ENCODE measurements around the gene POP4. TPM values are rescaled to one million over a fixed set of nuclear protein-coding genes. Genes with fewer than 3 reads are reported as not detected.

The POP4 gene
- total RNA-seq, 1 donor from 2014 or later: 46.2 TPM

DNA sequence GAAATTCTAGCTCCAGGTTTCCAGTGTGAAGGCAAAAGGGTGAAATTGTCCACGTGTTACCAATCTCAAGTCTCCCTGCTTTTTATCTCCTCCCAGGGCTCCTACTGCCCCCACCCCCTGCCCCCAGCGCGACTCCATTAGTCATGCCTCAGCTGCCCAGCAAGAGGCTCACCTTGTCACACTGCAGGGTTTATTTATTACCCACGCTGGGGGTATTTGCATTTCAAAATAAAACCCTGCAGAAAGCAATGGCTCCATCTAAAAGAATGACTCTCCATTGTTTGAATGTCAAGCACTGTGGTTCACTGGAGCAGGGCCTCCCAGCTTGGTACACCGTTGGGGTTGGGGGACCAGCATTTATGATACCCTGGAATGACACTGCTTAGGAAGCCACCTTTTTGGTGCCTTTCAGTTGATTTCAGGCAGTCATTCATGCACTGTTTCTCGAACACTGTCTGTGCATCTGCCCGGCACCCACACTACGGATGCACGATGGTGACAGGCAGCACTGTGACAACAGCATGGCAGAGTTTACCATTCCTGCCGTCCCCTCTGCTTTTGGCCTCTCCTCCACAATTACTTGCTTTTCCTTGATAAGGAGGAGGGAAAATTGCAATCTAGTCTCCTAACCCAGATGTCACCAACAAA lies 9.9 kb upstream of the POP4 start:
- Mint-ChIP-seq H3K36me3 (no peaks in the 10 kb centered on the region), H3K4me3 (no peak overlapping the region), H3K27me3 (ENCODE audit: low read depth) (peaks cover 74% of the 10 kb centered on the region), H3K9me3 (no peaks in the 10 kb centered on the region), H3K4me1 (no peaks in the 10 kb centered on the region), H3K27ac (no peak overlapping the region)
- TF ChIP-seq, protein P1, sequence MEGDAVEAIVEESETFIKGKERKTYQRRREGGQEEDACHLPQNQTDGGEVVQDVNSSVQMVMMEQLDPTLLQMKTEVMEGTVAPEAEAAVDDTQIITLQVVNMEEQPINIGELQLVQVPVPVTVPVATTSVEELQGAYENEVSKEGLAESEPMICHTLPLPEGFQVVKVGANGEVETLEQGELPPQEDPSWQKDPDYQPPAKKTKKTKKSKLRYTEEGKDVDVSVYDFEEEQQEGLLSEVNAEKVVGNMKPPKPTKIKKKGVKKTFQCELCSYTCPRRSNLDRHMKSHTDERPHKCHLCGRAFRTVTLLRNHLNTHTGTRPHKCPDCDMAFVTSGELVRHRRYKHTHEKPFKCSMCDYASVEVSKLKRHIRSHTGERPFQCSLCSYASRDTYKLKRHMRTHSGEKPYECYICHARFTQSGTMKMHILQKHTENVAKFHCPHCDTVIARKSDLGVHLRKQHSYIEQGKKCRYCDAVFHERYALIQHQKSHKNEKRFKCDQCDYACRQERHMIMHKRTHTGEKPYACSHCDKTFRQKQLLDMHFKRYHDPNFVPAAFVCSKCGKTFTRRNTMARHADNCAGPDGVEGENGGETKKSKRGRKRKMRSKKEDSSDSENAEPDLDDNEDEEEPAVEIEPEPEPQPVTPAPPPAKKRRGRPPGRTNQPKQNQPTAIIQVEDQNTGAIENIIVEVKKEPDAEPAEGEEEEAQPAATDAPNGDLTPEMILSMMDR (IDR thresholded peaks at IDR 0.05; ENCODE audit: unreplicated experiment): no peak
- no peak for DNase-seq (ENCODE audit: low spot score in 2 of 2, unreplicated experiment in 2 of 2)

DNA sequence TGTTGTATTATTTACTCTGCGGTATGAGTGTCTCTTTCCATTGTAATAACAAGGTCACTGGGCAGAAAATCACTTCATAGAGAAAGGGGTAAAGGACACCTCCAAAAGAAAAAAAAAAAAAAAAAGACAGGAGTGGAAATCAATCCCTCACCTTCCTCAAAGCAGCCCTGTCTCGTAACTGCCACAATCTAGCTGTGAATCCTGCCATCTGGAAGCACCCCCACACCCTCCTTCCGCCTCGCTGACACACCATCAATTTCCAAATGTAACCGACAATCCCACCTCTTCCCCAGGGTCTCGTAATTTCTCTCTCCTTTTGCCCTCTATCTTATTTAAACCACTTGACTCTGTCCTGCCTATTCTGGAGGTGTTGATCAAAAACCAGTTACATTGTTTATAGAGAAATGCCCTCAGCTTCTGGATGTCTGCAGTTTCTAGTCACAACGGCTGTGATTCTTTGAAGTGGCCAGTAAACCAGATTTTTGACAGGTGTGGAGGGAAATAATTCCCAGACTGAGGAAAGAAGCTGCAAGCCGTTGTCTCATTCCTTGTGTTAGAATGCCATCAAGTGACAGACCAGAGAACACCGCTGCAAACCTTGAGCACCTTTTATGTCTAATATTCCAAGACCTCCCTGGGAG lies 9.1 kb upstream of the POP4 start:
- no peak overlapping the region for H3K4me3 Mint-ChIP-seq

DNA sequence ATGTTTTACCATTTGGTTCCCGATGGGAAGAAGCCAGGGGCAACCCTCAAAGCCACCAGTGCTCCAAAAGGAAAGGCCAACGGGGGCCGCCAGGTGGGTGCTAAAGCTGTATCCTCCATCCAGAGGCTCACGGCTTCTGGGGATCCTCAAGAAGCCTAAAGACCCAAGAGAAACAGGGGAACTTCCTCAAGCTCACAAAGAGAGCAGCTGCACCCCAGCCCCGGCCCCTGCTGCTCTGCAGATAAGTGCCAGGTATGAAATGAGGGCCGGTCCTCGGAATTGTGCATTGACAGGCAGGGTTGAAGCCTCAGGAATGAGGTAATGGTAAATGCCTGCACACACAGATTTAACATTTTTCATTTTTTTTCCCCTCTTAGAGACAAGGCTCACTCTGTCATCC lies 8.0 kb upstream of the POP4 start:
- Mint-ChIP-seq H3K27ac (no peak overlapping the region), H3K4me1 (no peaks in the 10 kb centered on the region), H3K9me3 (no peaks in the 10 kb centered on the region), H3K4me3 (no peak overlapping the region), H3K27me3 (ENCODE audit: low read depth) (peaks cover 55% of the 10 kb centered on the region), H3K36me3 (no peaks in the 10 kb centered on the region)
- no peak for DNase-seq (ENCODE audit: low spot score in 2 of 2, unreplicated experiment in 2 of 2)
- TF ChIP-seq, protein P1 (IDR thresholded peaks at IDR 0.05; ENCODE audit: unreplicated experiment): no peak

More for the DNA sequence above, 9.1 kb upstream of the POP4 start:
- Mint-ChIP-seq H3K27me3 (ENCODE audit: low read depth) (peaks cover 66% of the 10 kb centered on the region), H3K36me3 (no peaks in the 10 kb centered on the region), H3K27ac (no peak overlapping the region), H3K9me3 (no peaks in the 10 kb centered on the region), H3K4me1 (no peaks in the 10 kb centered on the region)
- TF ChIP-seq, protein P1 (IDR thresholded peaks at IDR 0.05; ENCODE audit: unreplicated experiment): no peak
- DNase-seq (ENCODE audit: low spot score in 2 of 2, unreplicated experiment in 2 of 2): no peak

DNA sequence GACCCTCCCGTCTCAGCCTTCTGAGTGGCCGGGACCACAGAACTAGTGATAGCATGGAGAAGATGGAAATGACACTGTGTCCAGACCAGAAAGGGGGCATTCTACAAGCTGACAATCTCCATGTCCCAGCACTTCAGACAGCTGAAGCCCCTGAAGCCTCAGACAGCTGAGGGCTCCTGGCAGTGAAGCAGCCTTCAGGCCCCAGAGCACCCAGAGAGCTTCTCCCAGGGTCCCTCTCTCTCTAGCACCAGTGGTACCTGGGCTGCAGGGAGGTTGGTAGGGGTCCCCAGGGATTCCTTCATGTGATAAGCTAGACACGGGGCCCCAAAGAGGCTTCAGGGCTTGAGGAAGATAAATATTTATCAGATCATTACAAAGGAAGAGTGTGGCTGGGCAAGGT lies 7.6 kb upstream of the POP4 start:
- Mint-ChIP-seq H3K4me3 (no peak overlapping the region), H3K27me3 (ENCODE audit: low read depth) (peaks cover 53% of the 10 kb centered on the region), H3K27ac (no peak overlapping the region), H3K9me3 (no peaks in the 10 kb centered on the region), H3K4me1 (peaks cover 1% of the 10 kb centered on the region), H3K36me3 (no peaks in the 10 kb centered on the region)
- TF ChIP-seq, protein P1 (IDR thresholded peaks at IDR 0.05; ENCODE audit: unreplicated experiment): no peak
- no peak for DNase-seq (ENCODE audit: low spot score in 2 of 2, unreplicated experiment in 2 of 2)

DNA sequence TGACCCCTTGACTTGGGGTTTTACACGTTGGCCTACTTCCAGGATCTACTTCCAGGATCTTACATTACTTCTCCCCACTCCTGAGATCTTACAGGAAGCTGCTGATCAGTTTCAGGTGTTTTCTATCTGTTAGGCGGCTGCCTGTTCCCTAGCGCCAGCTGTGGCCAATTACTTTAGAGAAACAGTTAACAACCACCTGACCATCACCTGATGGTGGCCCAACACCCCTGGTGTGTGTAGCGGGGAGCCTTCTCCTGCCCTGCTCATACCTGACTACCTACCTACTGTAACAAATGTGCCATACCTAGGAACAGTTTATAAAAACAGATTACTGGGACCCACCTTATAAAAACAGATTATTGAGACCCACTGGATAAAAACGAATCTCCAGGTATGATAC lies 2.8 kb upstream of the POP4 start:
- DNase-seq (ENCODE audit: low spot score in 2 of 2, unreplicated experiment in 2 of 2): no peak
- peaks cover 14% of the 10 kb centered on the region for H3K4me1 Mint-ChIP-seq
- no peak overlapping the region for H3K4me3 Mint-ChIP-seq
- no peaks in the 10 kb centered on the region for H3K9me3 Mint-ChIP-seq
- TF ChIP-seq, protein P1 (IDR thresholded peaks at IDR 0.05; ENCODE audit: unreplicated experiment): no peak
- H3K27me3 Mint-ChIP-seq (ENCODE audit: low read depth): peaks cover 8% of the 10 kb centered on the region
- no peaks in the 10 kb centered on the region for H3K36me3 Mint-ChIP-seq
- no peak overlapping the region for H3K27ac Mint-ChIP-seq
